T-helper 2 cell treated with Interferon-gamma antibody and Interleukin-4, amounts not matched to agents 100 ng/mL and 5 ng/mL, for 36 hours (primary cell): ENCODE data around the gene CLN6. TPM values are rescaled to one million over a fixed set of nuclear protein-coding genes. Genes with fewer than 3 reads are reported as not detected.

Experiments used
- total RNA-seq: library from RNA; stranded (reverse); gene quantifications from 2 replicates; pipeline ENCODE4 v1.2.3, GENCODE V29; 2022

CLN6 gene
- total RNA-seq, 1 donor from 2014 or later: 80.1 TPM

Other genes starting within 250 kb of the CLN6 start
- gene PIAS1, start 175.4 kb downstream of the CLN6 start, total RNA-seq: 40.1 and 42.9 TPM in 2 replicates
- 15.1 and 15.4 TPM in 2 replicates for gene CALML4, start 24.4 kb downstream of the CLN6 start, total RNA-seq
- 38.3 and 50.0 TPM in 2 replicates for gene FEM1B, start 48.0 kb upstream of the CLN6 start, total RNA-seq
- gene ITGA11, start 202.4 kb upstream of the CLN6 start, total RNA-seq: 0.64 and 1.0 TPM in 2 replicates